ENCODE data around the gene DAPL1. TPM values are rescaled to one million over a fixed set of nuclear protein-coding genes. Genes with fewer than 3 reads are reported as not detected.
"Not testable (repeated sequence)": the region's sequence is repeated elsewhere in the genome, so short reads cannot be mapped to it uniquely, and the experiment has no call there.

Gene DAPL1
- total RNA-seq, 1 experiment from 2014 or later = 0.34 TPM

DNA sequence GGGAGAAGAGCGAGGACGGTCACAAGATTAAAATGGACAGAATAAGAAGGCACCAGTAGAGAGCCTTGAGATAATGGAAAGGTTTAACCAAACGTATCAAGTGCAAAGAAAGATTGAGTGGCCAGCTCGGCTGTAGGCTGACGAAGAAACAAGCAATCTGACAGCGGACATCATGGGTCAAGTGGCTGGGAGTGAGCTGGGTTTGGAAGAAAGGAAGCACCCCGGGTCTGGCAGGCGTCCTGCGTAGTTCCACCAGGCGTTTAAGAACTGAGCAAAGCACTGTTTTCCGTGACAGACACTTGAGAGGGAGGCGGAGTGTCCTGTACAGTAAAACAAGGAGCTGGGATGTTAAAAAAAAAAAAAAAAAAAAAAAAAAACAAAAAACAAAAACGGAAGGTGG is 27.1 kb downstream of the DAPL1 start:
- no peak for DNase-seq (ENCODE audit: low read depth)

DNA sequence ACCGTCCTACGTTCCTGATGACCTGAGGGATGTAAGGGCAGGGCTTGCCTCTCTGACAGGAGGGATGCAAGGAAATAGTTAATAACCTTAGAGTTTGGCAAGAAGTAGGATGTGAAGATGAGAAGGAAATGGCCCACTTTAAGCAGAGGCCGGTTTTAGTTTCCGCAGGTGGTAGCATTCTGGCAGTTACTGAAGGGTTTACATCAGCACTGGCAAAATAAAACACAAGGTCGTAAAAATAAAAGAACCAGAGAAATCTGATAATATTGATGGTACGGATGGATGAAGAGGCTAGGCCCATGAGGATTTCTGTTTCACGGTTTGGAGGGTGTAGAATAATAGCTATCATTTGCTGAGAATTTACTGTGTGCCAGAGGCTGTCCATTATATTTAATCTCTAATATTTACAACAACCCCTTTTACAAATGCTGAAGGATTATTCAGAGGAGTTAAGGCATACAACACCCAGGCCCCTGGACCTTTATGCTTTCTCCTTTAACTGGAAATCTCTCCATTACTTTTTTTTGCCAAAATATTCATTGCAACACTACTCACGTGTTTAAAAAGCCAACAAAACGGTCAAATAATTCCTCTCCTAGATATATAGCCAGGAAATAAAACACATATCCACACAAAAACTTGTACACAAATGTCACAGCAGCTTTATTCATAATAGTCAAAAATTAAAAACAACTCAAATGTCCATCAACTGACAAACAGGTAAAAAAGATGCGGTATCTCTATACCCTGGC is 28.5 kb downstream of the DAPL1 start:
- no peak for DNase-seq (ENCODE audit: low read depth)

DNA sequence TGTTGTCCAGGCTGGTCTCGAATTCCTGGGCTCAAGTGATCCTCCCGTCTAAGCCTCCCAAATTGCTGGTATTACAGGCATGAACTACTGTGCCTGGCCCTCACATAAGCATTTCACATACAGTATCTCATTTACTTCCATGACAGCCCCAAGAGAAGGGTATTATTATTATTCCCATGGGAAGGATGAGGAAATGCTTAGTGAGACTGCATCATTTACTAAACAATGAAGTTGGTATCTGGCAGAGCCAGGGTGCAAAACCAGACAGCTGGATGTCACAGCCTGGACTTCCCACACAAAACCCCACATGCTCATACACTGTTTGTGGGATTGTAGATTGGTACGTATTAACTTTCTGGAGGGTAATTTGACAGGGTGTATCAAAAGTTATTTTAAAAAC is 29.9 kb downstream of the DAPL1 start:
- DNase-seq (ENCODE audit: low read depth) = no peak

DNA sequence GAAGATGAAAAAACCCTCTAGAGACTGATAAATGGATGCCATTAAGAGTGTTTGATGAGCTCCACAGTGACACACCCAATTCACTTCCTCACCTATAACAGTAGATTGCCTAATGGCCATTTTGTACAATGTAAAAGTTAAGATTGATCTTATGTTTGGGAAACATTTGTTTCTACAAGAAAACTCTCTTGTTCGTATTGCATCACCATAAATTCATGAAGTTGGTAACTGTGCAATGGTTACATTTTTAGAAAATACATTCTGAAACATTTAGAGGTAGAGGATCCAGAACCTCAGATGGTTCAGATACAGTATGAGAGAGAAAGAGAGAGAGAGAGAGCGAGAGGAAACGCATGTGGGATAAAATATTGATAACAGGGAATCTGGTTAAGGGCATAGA is 31.8 kb downstream of the DAPL1 start:
- no peak for DNase-seq (ENCODE audit: low read depth)

DNA sequence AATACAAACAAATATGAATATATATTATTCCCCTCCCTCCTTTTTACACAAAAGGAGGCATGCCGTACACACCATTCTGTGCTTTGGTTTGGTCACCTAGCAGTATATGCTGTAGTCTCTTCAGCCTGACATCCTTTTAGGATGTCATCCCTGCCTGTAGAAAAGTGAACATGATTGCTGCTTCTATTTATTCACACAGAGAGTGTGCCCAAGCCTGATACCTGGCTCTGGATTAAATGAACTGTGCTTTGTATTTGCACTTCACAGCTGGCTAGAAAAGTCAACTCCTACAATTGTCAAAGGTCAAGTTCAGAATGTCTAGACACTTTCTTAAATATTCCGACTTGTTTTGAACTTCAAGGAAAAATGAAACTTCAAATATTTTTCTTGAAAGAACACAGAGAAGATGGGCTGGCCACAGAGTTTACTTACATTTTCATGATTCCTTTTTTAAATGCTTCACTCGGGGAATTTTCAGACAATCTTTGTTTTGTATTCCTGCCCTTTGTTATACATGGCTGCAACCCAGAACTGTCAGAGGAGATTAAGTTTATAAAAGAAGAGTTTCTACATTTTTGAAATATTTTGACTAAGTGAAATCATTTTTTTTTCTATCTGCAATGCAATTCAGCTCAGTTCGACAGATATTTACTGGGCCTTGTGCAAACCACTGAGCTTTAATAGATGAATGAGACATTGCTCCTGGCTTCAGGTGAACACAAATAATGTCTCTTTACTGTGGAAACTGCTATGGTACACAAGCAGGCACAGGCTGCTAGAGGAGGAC is 33.5 kb downstream of the DAPL1 start:
- DNase-seq (ENCODE audit: low read depth) = no peak

DNA sequence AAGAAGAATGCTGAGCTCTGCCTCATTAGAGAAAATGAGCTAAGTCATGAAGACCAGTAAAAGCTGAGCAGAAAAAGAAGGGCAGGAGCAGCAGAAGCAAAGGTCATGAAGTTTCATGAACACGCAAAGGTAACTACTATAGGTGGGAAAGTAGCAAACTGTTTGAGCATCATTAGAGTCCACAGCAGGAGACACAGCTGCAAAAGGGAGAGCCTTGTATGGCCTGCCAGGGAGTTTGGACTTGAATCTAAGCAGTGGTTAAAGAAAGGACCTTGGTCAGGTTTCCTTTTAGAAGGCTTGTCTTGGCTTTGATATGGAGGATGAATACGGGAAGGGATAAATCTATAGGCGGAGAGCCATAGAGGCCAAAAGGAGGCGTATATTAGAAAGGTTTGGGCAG is 34.0 kb downstream of the DAPL1 start:
- DNase-seq (ENCODE audit: low read depth) = no peak

DNA sequence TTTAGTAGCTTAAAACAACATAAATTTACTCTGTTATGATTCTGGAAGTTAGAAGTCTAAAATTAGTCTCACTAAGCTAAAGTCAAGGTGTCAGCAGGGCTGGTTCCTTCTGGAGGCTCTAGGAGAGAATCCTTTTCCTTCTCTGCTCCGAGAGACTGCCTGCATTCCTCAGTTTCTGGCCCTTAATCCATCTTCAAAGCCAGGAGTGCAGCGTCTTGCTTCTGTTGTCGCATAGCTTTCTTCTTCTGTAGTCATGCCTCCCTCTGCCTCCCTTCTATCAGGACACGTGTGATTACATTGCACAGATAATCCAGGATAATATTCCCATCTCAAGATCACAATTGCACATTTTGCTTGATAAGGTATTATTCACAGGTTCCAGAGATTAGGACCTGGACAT is 35.1 kb downstream of the DAPL1 start:
- DNase-seq (ENCODE audit: low read depth) = no peak

DNA sequence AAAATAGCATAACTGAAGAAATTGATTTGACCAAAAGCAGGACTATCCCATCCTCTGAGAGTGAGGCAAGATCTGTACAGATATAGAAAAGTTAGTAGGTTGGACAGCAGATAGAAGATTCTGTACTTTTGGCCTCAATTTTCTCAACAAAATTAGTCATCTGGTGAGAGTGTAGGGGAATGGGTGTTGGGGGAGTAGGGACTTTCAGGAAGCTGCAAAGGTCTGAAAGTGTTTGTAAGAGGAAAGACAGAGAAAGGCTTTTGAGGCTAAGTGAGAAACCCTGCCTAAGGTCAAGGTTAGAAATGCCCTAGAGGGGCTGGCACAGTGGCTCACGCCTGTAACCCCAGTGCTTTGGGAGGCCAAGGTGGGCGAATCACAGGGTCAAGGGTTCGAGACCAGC is 40.3 kb downstream of the DAPL1 start:
- no peak for DNase-seq (ENCODE audit: low read depth)

DNA sequence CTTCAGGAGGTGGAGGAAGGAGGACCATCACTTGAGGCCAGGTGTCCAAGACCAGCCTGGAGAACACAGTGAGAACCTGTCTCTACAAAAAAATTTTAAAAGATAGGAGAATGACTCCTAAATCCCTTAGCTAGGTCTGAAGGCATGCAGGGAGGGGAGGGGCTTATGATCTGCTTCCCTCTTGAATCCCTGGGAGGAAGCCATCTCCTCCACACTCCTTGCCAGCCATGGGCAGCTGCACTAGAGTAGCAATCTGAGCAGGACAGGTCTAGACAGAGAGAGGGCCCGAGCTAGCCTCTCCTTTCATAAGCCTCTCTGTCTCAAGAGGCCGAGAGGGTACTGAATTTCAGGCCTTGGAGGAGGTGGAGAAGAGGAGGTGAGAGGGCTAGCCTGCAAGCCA is 42.5 kb downstream of the DAPL1 start:
- DNase-seq (ENCODE audit: low read depth) = no peak

DNA sequence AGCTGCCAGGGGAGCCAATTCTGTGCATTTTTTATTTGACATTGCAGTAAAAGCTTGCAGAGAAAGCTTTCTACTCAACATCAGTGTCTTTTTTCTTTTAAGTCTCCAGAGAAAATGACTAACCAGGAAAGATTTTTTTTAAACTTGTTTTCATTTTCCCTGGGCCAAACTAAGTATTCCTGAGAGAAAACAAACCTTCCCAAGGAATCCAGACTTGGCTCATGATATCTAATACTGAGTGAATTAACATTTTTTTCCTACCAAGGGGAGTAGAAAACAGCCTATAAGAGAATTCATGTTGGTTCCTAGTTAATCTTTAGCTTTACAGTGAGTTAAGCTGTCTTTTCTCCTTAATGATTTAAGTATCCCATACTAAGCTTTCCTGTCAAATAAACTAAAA is 46.7 kb downstream of the DAPL1 start:
- peak; percentile 76 for DNase-seq (ENCODE audit: low read depth)

DNA sequence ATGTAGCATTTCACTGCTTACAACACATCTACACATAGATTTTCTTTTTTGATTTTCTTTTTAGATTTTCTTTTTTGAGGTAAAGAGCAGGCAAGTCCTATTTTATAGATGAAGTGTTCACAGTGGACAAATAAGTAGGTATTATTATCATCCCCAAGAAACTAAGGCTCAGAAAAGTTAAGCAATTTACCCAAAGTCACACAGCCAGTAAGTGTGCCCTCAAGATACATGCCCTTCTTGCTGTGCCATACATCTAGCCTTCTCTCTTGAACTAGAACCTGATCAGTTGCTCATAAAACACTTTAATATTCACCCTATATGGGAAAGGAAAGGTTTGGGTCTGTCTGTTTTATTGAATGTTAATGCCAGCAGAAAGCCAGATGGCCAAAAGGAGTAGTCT is 50.3 kb downstream of the DAPL1 start:
- no peak for DNase-seq (ENCODE audit: low read depth)

DNA sequence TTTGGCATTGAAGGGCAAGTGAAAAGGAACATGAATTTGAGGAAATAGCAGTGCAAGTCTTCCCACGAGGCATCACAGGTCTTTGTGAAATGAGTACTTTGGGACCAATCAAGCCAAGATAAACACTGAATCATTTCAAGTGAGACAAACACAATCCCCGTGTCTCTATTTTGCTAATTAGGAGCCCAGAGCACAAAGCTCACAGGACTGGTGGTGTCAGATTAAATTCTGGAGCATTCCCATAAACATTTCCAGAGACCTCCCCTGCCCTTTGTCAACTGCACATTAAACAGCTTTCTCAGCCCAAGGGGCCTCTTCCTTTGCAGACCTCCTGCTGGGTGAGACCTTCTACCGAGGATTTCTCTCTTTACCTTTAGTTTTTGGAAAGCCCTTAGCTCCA is 50.7 kb downstream of the DAPL1 start:
- peak; percentile 20 for DNase-seq (ENCODE audit: low read depth)

DNA sequence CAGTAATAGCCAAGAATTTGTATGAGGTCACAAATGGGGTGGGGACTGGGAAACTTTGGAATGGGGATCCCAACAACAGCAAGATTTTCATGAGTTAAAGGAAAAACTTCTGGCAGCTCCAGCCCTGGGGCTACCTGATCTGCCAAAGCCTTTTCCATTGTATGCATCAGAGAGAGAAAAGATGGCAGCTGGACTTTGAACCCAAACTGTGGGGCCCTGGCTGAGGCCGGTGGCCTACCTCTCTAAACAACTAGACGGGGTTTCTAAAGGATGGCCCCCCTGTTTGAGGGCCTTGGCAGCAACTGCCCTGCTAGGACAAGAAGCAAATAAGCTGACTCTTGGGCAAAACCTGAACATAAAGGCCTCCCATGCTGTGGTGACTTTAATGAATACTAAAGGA is 52.4 kb downstream of the DAPL1 start:
- not testable (repeated sequence) for DNase-seq (ENCODE audit: low read depth)

DNA sequence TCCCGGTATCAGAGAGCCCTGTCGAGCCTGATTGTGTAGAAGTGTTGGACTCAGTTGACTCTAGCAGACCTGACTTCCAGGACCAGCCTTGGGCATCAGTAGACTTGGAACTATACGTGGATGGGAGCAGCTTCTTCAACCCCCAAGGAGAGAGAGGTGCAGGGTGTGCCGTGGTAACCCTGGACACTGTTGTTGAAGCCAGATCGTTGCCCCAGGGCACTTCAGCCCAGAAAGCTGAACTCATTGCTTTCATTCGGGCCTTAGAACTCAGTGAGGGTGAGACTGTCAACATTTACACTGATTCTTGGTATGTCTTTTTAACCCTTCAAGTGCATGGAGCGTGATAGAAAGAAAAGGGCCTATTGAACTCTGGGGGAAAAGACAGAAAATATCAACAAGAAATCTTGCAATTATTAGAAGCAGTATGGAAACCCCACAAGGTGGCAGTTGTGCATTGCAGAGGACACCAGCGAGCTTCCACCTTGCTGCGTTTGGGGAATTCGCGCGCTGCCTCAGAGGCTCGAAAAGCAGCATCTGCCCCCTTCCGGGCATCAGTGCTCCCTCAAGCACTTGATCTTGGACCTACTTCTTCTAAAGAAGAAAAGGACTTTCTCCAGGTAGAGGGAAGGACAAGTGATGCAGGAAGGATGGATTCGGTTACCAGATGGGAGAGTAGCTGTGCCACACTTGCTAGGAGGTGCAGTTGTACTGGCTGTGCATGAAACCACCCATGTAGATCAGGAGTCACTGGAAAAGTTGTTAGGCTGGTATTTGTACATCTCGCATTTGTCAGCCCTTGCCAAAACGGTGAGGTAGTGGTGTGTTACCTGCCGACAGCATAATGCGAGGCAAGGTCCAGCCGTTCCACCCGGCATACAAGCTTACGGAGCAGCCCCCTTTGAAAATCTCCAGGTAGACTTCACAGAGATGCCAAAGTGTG is 53.2 kb downstream of the DAPL1 start:
- not testable (repeated sequence) for DNase-seq (ENCODE audit: low read depth)

DNA sequence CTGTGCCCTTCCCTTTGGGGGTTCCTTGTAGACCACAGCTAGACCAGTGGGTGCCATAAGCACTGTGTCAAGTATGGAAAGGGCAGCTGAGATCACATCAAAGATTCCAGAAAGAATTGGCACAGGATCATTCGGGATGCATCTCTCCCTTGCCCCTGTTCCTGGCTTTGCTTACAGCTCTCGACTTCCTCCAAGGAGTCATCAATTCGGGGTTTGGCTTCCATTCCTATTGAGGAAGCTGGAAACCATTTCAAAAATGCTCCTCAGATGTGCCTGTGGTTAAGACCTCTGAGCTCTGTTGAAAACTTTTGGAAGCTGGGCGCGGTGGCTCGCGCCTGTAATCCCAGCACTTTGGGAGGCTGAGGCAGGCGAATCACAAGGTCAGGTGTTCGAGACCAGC is 65.1 kb downstream of the DAPL1 start:
- peak; percentile 7 for DNase-seq (ENCODE audit: low read depth)

DNA sequence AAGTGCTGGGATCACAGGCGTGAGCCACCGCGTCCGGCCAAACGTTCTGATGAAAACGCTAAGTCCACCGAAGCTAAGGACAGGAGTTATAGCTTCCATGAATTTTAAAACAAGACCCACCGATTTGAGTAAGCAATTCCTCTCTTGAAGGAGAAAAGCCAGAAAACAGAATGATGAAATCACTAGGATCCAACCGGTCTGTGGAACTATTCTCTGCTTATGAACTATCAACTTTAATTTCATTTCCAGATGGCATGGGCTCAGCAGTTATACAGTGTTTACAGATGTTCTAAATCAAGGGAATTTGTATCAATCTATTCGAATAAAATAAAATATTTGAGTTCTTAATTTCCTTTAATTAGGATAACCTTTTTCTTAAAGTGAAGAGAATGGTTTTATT is 66.5 kb downstream of the DAPL1 start:
- not testable (repeated sequence) for DNase-seq (ENCODE audit: low read depth)

DNA sequence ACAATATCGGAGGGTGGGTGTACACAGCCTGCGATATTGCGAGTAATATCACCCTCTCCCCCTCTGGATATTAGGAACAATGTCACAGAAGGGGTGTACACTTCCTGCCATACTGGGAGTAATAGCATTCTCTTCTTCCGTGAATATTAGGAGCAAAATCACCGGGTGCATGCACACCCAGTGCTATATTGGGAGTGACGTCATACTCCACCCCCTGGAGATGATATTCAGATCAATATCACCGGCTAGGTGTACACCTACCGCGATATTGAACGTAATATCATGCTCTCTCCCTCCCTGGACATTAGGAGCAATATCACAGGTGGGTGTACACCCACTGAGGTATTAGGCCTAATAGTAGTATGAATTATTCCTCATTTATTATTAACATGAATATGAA is 70.4 kb downstream of the DAPL1 start:
- not testable (repeated sequence) for DNase-seq (ENCODE audit: low read depth)

Other genes with a start within 250 kb of the DAPL1 start
- gene TANC1, start 173.3 kb downstream of the DAPL1 start, total RNA-seq (2014; rRNA removed) = 9.3 and 12.4 TPM in 2 replicates